OCI-LY3 (cell line): ENCODE data around the gene TRMT1.

Source experiments
- EZH2phosphoT487 ChIP-seq: fragments of 200-600 bp; shearing (Covaris generic); IDR thresholded peaks from 2 replicates; pipeline ENCODE4 v1.6.1; 2018; ENCODE audit warnings: antibody characterized with exemption, mixed run types, low read depth
- TF ChIP-seq, protein P1 (sequence below): fragments of 200-600, 300-600 bp; sonication (generic); IDR thresholded peaks from 2 replicates; pipeline ENCODE4 v1.5.1; 2014; ENCODE audit warnings: antibody characterized with exemption, low read length, low read depth

DNA sequence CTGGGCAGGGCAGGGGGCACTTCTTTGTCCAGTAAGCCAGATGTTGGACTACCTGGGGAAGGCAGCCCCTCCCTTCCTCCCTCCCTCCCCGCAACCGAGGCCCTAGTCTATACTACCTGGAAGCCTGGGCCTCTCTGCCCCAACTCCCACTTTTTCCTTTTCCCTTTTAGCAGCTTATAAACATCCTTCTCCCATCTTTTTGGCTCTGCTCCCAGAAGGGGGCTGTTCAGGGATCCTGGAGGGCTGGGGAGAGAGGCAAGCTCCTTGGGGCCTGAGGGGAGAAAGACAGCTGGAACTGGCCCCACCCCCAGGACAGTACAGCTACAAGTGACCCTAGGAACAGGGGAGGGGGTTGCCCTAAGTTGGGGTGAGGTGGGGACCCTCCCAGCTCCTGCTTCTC lies 58.8 kb downstream of the TRMT1 start:
- TF ChIP-seq, protein P1, sequence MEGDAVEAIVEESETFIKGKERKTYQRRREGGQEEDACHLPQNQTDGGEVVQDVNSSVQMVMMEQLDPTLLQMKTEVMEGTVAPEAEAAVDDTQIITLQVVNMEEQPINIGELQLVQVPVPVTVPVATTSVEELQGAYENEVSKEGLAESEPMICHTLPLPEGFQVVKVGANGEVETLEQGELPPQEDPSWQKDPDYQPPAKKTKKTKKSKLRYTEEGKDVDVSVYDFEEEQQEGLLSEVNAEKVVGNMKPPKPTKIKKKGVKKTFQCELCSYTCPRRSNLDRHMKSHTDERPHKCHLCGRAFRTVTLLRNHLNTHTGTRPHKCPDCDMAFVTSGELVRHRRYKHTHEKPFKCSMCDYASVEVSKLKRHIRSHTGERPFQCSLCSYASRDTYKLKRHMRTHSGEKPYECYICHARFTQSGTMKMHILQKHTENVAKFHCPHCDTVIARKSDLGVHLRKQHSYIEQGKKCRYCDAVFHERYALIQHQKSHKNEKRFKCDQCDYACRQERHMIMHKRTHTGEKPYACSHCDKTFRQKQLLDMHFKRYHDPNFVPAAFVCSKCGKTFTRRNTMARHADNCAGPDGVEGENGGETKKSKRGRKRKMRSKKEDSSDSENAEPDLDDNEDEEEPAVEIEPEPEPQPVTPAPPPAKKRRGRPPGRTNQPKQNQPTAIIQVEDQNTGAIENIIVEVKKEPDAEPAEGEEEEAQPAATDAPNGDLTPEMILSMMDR = no peak
- no peak for TF ChIP-seq EZH2phosphoT487
